ENCODE measurements around the gene ZNF789. TPM values are rescaled to one million over a fixed set of nuclear protein-coding genes. Genes with fewer than 3 reads are reported as not detected.

Gene ZNF789
- total and polyA plus RNA-seq, 2 experiments from 2014 or later = 9.0 to 13.8 TPM

GRCh38 chr7:99451936-99452335 lies 20.8 kb upstream of the ZNF789 start (continued):
- TF ChIP-seq REST (IDR thresholded peaks at IDR 0.05; ENCODE audit: unreplicated experiment) (no peak), ZNF114 (CRISPR knock-in tag; IDR thresholded peaks at IDR 0.05) (no peak), ETS1 (IDR thresholded peaks at IDR 0.05) (no peak), POLR2AphosphoS5 (IDR thresholded peaks at IDR 0.05; ENCODE audit: low read depth) (no peak)

- no peak overlapping the region for H3K4me2 ChIP-seq
- no peaks in the 10 kb centered on the region for H3K27me3 ChIP-seq (ENCODE audit: insufficient read depth)
- H3K9me2 ChIP-seq (ENCODE audit: insufficient read depth) = no peaks in the 10 kb centered on the region
- DNase-seq (ENCODE audit: low spot score) (no peak), ATAC-seq (no peak)
- no peak overlapping the region for H3K27ac ChIP-seq (ENCODE audit: low read depth)
- peaks cover 16% of the 10 kb centered on the region for H3K36me3 ChIP-seq (ENCODE audit: insufficient read depth)
- no peak overlapping the region for H2AFZ ChIP-seq
- TF ChIP-seq CTCF (conservative IDR thresholded peaks at IDR 0.05; ENCODE audit: low read depth in 2 of 2) (no peak), ZNF114 (CRISPR knock-in tag; IDR thresholded peaks at IDR 0.05) (no peak), CREB1 (CRISPR knock-in tag; IDR thresholded peaks at IDR 0.05; ENCODE audit: low read depth) (no peak), EZH2phosphoT487 (IDR thresholded peaks at IDR 0.05; ENCODE audit: unreplicated experiment) (no peak), JUNB (IDR thresholded peaks at IDR 0.05; ENCODE audit: unreplicated experiment) (no peak), STAT1 (IDR thresholded peaks at IDR 0.05; ENCODE audit: unreplicated experiment) (no peak), POLR2AphosphoS5 (IDR thresholded peaks at IDR 0.05; ENCODE audit: low read depth) (no peak)
- Mint-ChIP-seq H3K36me3 (ENCODE audit: low read depth) (peaks cover 92% of the 10 kb centered on the region), H3K27ac (no peak overlapping the region), H3K27me3 (ENCODE audit: insufficient read depth, low read depth, poor library complexity) (peaks cover 26% of the 10 kb centered on the region), H3K9me3 (no peaks in the 10 kb centered on the region), H3K4me3 (no peak overlapping the region), H3K4me1 (no peaks in the 10 kb centered on the region)
- no peaks in the 10 kb centered on the region for H3K4me1 ChIP-seq (ENCODE audit: insufficient read depth)
- H4K20me1 ChIP-seq (replicated peaks; ENCODE audit: insufficient read depth) = peaks cover 10% of the 10 kb centered on the region
- H3K79me2 ChIP-seq (replicated peaks; ENCODE audit: insufficient read depth) = 0 out of 2 replicates have a peak, but pooled peaks cover 3% of the 10 kb centered on the region
- H3K4me3 ChIP-seq = no peak overlapping the region
- H3F3A ChIP-seq (replicated peaks; ENCODE audit: low read depth) = peaks cover 22% of the 10 kb centered on the region
Observed at GRCh38 chr7:99452541-99452940, 20.1 kb upstream of the ZNF789 start.

Data from GM23338 (cell line).